Adipocyte (in vitro differentiated cells): Measurements from ENCODE around the gene NSFL1C.

ENCODE experiments used
- DNase-seq: peaks from one replicate; pipeline ENCODE4 v3.0.0-alpha.2; 2015; ENCODE audit warnings: low read depth
- H3K27me3 ChIP-seq: replicated peaks from 2 replicates; pipeline ENCODE4 v1.7.0; 2013; ENCODE audit warnings: mild to moderate bottlenecking, low read length, moderate library complexity; ENCODE audit not compliant: control insufficient read depth, insufficient read depth
- H3K36me3 ChIP-seq: 2 replicates; pipeline ENCODE4 v1.7.0; 2013; ENCODE audit warnings: low read length, mild to moderate bottlenecking, moderate library complexity; ENCODE audit not compliant: control insufficient read depth, insufficient read depth, severe bottlenecking
- H3K4me1 ChIP-seq: 2 replicates; pipeline ENCODE4 v1.7.0; 2013; ENCODE audit warnings: mild to moderate bottlenecking, low read length, moderate library complexity; ENCODE audit not compliant: control insufficient read depth, insufficient read depth
- H3K4me3 ChIP-seq: 2 replicates; pipeline ENCODE4 v1.7.0; 2013; ENCODE audit warnings: mild to moderate bottlenecking, low read length, moderate library complexity
- H3K9ac ChIP-seq: 2 replicates; pipeline ENCODE4 v1.7.0; 2013; ENCODE audit warnings: mild to moderate bottlenecking, low read length, moderate library complexity
- H3K9me3 ChIP-seq: 2 replicates; pipeline ENCODE4 v1.7.0; 2013; ENCODE audit warnings: mild to moderate bottlenecking, low read length, moderate library complexity; ENCODE audit not compliant: control insufficient read depth

The NSFL1C gene

GRCh38 chr20:1496930-1497329 lies 30.3 kb upstream of the NSFL1C start:
- no peak for DNase-seq
- H3K9ac ChIP-seq: no peak overlapping the region
- peaks cover 1% of the 10 kb centered on the region for H3K4me1 ChIP-seq
- peaks cover 4% of the 10 kb centered on the region for H3K9me3 ChIP-seq
- no peaks in the 10 kb centered on the region for H3K36me3 ChIP-seq
- peaks cover 27% of the 10 kb centered on the region for H3K27me3 ChIP-seq
- no peak overlapping the region for H3K4me3 ChIP-seq

DNA sequence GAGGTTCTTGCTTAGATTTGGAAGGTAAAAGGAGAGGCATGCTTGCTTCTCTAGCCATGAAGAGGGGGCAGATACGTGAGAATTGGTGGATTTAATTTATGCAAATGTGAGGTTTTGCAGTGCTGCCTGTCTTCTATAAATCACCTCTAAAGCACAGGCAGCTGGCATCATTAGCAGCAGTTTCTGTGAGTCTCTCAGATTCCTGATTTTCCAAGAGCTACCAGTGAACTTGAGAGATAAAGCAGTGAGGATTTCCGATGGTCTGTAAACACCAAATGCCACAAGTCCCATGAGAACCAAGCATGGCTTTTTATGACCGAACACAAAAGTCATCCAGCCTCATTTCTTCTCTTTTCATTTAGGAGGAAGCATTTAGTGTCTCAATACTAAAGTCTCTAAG lies 27.8 kb upstream of the NSFL1C start:
- H3K36me3 ChIP-seq: no peaks in the 10 kb centered on the region
- H3K27me3 ChIP-seq: peaks cover 12% of the 10 kb centered on the region
- no peak overlapping the region for H3K9ac ChIP-seq
- no peak overlapping the region for H3K4me3 ChIP-seq
- peaks cover 4% of the 10 kb centered on the region for H3K9me3 ChIP-seq
- DNase-seq: no peak
- peaks cover 25% of the 10 kb centered on the region for H3K4me1 ChIP-seq

GRCh38 chr20:1493536-1493935 lies 26.9 kb upstream of the NSFL1C start:
- H3K36me3 ChIP-seq: no peaks in the 10 kb centered on the region
- H3K4me1 ChIP-seq: peaks cover 28% of the 10 kb centered on the region
- no peak for DNase-seq
- H3K4me3 ChIP-seq: no peak overlapping the region
- H3K9me3 ChIP-seq: peaks cover 4% of the 10 kb centered on the region
- peaks cover 12% of the 10 kb centered on the region for H3K27me3 ChIP-seq
- no peak overlapping the region for H3K9ac ChIP-seq

DNA sequence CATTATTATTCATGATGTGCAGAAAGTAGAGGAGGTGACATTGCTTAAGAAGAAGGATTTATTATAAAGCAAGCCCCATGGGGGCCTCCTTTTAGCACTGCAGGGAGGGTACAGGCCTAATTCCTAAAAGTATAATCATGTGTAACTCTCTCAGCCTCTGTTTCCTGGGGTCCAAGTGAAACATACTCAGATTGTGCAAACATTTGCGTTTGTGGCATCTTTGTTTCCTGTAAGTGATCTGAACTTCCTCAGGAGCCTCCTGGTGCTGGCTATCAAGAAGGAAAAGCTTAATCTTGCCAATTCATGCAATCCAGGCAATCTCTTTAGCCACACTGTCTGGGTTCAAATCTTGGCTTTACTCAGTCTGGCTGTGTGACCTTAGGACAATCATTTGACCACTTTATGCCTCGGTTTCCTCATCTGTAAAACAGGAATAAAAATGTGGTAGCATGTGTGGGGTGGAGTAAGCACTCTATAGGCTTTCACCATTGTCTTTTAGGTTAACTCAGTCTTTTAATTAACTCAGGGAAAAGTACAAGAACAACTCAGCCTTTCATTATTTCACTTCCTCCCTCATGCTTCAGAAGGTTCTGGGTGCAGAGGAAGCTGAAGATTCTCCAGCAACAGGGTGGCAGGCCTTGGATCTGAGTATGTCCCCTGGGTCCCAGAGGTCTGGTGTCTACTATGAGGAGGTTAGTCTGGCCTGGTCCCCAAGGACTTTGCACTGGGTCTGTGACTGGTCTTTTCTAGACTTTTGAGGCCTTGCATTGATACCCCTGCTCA lies 25.4 kb upstream of the NSFL1C start:
- H3K4me3 ChIP-seq: no peak overlapping the region
- peaks cover 28% of the 10 kb centered on the region for H3K4me1 ChIP-seq
- no peaks in the 10 kb centered on the region for H3K36me3 ChIP-seq
- H3K27me3 ChIP-seq: peaks cover 12% of the 10 kb centered on the region
- H3K9ac ChIP-seq: no peak overlapping the region
- DNase-seq: no peak
- H3K9me3 ChIP-seq: peaks cover 2% of the 10 kb centered on the region

- peaks cover 12% of the 10 kb centered on the region for H3K27me3 ChIP-seq
- H3K9me3 ChIP-seq: no peaks in the 10 kb centered on the region
- H3K36me3 ChIP-seq: no peaks in the 10 kb centered on the region
- H3K4me1 ChIP-seq: peaks cover 28% of the 10 kb centered on the region
- H3K9ac ChIP-seq: no peak within 1 kb of the TSS
- H3K4me3 ChIP-seq: no peak within 1 kb of the TSS
- no peak for DNase-seq
Measured at GRCh38 chr20:1491281-1491840, 24.7 kb upstream of the NSFL1C start, which contains the start of gene SIRPB2. TSS of gene SIRPB2 (minus strand) at chr20:1491420. CDS start at chr20:1491359, 61 bp downstream.

GRCh38 chr20:1490643-1491195 lies 24.1 kb upstream of the NSFL1C start:
- Histone ChIP-seq H3K4me1 (peaks cover 28% of the 10 kb centered on the region), H3K36me3 (no peaks in the 10 kb centered on the region), H3K4me3 (no peak overlapping the region), H3K27me3 (peaks cover 12% of the 10 kb centered on the region), H3K9ac (no peak overlapping the region), H3K9me3 (no peaks in the 10 kb centered on the region)
- no peak for DNase-seq

DNA sequence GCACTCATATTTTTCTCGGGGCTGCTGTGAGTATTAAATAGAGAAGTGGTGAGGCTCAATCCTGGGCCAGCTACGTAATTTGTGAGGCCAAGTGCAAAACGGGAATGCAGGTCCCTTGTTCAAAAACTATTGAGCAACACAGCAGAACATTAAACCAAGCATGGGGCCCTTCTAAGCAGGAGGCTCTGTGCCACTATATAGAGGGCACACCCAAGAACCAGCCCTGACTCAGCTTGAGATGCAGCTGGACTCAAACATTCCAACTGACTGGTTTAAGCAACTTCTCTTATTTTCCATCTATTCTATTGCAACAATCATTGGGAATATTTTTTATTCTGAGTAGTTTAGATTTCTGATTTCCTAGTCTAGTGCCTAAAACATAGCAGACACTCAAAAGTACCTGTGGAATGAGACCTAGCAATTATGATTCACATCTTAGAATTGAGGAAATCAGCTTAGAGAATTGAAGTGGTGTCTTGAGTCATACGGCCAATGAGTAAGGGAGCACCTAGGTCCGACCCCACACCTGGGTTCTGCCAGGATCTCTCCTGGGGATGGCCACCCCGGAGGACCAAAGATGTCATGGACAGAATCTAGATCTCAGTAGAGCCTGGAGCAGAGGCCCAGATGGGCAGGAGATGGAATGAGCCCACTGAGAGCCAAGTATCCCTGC lies 23.3 kb upstream of the NSFL1C start:
- peaks cover 9% of the 10 kb centered on the region for H3K27me3 ChIP-seq
- peak; percentile 78 for DNase-seq

GRCh38 chr20:1489325-1489724 lies 22.7 kb upstream of the NSFL1C start:
- peaks cover 28% of the 10 kb centered on the region for H3K4me1 ChIP-seq
- no peak overlapping the region for H3K4me3 ChIP-seq
- H3K9ac ChIP-seq: no peak overlapping the region
- no peaks in the 10 kb centered on the region for H3K36me3 ChIP-seq
- no peaks in the 10 kb centered on the region for H3K9me3 ChIP-seq
- no peak for DNase-seq
- peaks cover 4% of the 10 kb centered on the region for H3K27me3 ChIP-seq

More for the DNA sequence above, 23.3 kb upstream of the NSFL1C start:
- H3K9me3 ChIP-seq: no peaks in the 10 kb centered on the region
- peaks cover 28% of the 10 kb centered on the region for H3K4me1 ChIP-seq
- H3K36me3 ChIP-seq: no peaks in the 10 kb centered on the region
- no peak overlapping the region for H3K4me3 ChIP-seq
- no peak overlapping the region for H3K9ac ChIP-seq

DNA sequence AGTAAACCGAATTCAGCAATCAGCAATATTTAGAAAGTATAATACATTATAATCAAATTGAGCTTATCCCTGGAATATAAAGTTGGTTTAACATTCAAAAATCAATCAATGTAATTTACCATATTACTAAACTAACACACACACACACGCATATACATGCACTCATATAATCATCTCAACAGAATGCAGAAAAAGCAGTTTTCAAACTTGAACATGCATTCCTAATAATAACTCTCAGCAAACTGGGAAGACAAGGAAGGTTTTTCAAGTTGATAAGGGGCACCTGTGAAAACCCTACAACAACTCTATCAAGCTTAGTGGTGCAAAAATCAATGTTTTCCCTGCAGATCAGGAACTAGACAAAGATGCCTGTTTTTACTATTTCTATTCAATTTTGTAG lies 19.9 kb upstream of the NSFL1C start:
- Histone ChIP-seq H3K27me3 (peaks cover 2% of the 10 kb centered on the region), H3K36me3 (no peaks in the 10 kb centered on the region), H3K9me3 (no peaks in the 10 kb centered on the region), H3K9ac (no peak overlapping the region), H3K4me3 (no peak overlapping the region), H3K4me1 (peaks cover 23% of the 10 kb centered on the region)
- DNase-seq: no peak

- Histone ChIP-seq H3K4me1 (peaks cover 4% of the 10 kb centered on the region), H3K9me3 (no peaks in the 10 kb centered on the region), H3K4me3 (no peak overlapping the region), H3K9ac (no peak overlapping the region), H3K36me3 (no peaks in the 10 kb centered on the region), H3K27me3 (peaks cover 6% of the 10 kb centered on the region)
- peak; percentile 21 for DNase-seq
Measured at GRCh38 chr20:1484438-1485116, 17.9 kb upstream of the NSFL1C start.
